Globus pallidus (tissue), 1 donor: ENCODE results near the gene B4GALT7.
"Not testable (repeated sequence)": the region's sequence is repeated elsewhere in the genome, so short reads cannot be mapped to it uniquely, and the experiment has no call there.

ENCODE experiments used
- DNase-seq: peaks from one replicate; pipeline ENCODE4 v3.0.0-alpha.2; 2015; ENCODE audit warnings: low spot score

The B4GALT7 gene

GRCh38 chr5:177599731-177600507 lies at the start of gene B4GALT7:
TSS of gene B4GALT7 (plus strand) at chr5:177600132. CDS start at chr5:177600211, 79 bp downstream.
- DNase-seq = peak; percentile 77

- DNase-seq = no peak
Measured at GRCh38 chr5:177552839-177553455, 47.0 kb upstream of the B4GALT7 start.

- no peak for DNase-seq
Measured at GRCh38 chr5:177553671-177554429, 46.1 kb upstream of the B4GALT7 start.

DNA sequence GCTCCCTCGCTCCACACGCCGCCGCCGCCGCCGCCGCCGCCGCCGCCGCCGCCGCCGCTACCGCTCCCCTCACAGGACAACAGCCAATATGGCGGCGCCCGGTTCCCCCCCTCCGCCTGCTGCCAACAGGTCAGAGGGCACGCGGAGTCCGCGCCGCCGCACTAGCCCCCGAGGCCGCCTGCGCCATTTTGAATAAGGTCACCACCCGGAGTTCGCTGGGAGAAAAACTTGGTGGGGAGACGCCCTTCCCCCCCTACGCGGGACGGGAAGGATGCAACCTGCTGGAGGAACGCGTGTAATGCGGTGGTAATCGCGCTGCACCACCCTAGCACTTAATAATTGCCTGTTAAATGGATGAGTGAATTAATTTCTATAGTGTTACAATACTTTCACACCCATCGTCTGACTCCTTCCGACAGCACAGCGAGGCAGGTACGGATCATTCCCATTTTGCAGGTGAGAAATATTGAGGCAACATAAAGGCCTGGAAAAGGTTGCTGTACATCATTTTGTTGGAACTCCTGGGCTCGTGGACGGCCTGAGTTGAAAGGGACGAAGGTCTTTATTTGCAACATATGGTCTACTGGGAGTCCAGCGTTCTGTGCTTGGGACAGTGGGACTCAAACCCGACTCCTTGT lies 45.3 kb upstream of the B4GALT7 start, which contains the start of gene FAM193B:
Gene FAM193B, minus strand, starts transcription at position 90 of the 638 bp plus-strand sequence. CDS start 105 bp downstream, outside the sequence.
- peak; percentile 89 for DNase-seq

GRCh38 chr5:177555228-177555627 lies 44.7 kb upstream of the B4GALT7 start:
- DNase-seq = no peak

DNA sequence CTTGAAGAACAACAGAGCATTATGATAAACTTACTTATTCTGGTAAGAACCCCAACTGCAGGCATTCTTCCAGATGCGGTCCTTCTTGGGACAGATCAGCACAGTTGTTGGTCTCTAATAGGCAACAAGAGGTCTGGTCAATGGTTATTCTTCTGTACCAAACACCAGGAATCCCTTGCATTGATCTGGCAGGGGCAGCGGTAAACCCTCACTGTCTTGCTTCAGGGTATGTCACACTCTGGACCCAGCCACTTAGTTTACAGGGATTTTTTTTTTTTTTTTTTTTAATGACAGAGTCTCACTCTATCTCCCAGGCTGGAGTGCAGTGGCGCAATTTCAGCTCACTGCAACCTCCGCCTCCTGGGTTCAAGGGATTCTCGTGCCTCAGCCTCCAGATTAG lies 44.3 kb upstream of the B4GALT7 start:
- DNase-seq = no peak

DNA sequence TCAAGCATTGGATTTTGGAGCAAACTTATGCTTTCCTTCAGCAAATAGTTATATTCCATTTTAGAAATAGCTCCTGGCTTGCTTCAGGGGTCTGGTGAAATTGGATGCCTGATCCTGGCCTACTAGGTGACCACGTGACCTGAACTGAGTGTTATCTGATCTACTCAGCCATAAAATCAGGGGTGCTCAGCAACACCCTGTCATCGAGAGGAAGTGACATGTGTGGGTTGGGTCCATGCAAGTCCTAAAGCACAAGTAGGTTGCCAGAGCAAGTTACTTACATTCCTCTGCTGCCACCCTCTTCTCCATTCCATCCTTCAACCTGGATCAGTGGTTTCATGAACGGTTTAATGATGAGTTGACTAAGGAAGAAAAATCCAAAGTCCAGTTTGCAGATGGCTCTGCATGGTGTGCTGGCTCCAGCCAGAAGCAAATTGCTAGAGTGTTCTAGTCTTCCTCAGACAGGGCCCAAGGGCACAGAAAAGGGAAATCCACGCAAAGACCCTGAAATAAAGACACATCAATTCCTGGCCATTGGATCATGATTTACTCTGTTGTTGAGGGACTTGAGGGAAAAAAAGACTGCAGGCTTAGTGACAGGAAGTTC lies 42.8 kb upstream of the B4GALT7 start:
- DNase-seq = no peak

GRCh38 chr5:177557796-177558195 lies 42.1 kb upstream of the B4GALT7 start:
- DNase-seq = no peak

GRCh38 chr5:177559446-177559941 lies 40.4 kb upstream of the B4GALT7 start:
- not testable (repeated sequence) for DNase-seq

DNA sequence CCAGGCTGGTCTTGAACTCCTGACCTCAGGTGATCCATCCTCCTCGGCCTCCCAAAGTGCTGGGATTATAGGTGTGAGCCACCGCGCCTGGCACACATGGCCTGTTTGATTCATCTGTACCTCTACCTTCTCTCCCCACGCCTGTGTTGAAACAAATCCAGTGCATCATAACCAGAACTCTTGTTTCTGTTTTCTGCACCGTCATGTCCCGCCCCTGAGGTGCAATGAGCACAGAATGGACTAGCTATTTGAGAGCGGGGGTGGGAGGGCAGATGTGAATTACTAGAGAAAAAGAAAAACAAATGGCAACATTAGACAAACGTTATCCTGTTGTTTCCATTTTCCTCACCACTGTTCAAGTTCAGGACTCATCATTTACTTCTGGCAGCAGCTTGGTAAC lies 34.9 kb upstream of the B4GALT7 start:
- no peak for DNase-seq

- no peak for DNase-seq
Measured at GRCh38 chr5:177568326-177568725, 31.6 kb upstream of the B4GALT7 start.

DNA sequence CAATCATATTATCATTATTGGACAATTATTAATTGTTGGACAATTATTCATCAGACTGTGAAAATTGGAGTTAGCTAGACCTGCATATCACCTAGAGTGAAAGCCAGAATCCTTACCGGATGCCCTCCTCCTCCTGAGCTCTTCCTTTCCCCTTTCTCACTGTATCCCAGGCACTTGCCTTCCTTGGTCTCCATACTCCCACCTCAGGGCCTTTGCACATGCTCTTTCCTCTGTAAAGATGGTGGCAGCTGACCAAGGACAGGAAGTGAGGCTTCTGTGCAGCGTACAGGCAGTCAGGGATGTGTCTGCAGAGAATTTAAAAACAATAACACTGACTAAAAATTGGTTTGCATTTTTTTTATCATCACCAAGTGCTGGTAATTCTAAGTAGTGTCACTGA lies 30.0 kb upstream of the B4GALT7 start:
- no peak for DNase-seq

- no peak for DNase-seq
Measured at GRCh38 chr5:177575488-177575887, 24.4 kb upstream of the B4GALT7 start.

GRCh38 chr5:177576169-177576568 lies 23.8 kb upstream of the B4GALT7 start:
- DNase-seq = no peak

GRCh38 chr5:177578316-177578715 lies 21.6 kb upstream of the B4GALT7 start:
- no peak for DNase-seq

- DNase-seq = no peak
Measured at GRCh38 chr5:177588413-177588909, 11.5 kb upstream of the B4GALT7 start.

DNA sequence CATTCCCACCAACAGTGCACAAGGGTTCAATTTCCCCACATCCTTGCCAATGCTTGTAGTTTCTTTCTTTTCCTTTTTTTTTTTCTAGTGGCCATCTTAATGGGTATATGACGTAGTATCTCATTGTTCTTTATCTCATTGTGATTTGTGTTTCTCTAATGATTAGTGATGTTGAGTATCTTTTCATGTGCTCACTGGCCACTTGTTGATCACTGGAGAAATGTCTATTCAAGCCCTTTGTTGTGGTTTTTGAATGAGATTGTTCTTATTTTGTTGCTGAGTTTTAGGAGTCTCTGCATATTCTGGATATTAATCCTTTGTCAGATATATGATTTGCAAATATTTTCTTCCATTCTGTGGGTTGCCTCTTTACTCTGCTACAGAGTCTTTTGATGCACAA lies 9.5 kb upstream of the B4GALT7 start:
- DNase-seq = no peak

DNA sequence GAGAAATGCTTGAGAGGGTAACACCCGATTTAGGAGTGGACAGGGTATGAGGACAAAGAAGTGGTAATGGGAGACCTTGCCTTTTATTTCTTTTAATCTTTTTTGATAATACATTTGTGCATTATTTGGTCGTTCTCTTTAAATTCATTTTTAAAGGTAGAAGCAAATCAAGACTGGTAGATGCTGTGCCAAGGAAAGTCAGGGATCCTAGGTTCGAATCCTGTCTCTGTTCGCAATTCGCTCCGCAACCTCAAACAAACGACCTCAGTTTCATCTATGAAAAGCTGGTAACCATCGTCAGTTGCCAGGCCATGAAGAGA lies 8.3 kb upstream of the B4GALT7 start:
- no peak for DNase-seq

GRCh38 chr5:177592010-177592834 lies 7.7 kb upstream of the B4GALT7 start, which contains the start of gene TMED9:
TSS of gene TMED9 (plus strand) at chr5:177592203. CDS start at chr5:177592215, 12 bp downstream.
- peak; percentile 82 for DNase-seq

GRCh38 chr5:177592905-177593304 lies 7.0 kb upstream of the B4GALT7 start:
- no peak for DNase-seq

GRCh38 chr5:177593511-177593910 lies 6.4 kb upstream of the B4GALT7 start:
- DNase-seq = no peak
